Measurements from ENCODE around the gene GAN.

Gene GAN

GRCh38 chr16:81277541-81278080 is 37.2 kb upstream of the GAN start:
- H3K4me1 ChIP-seq (ENCODE audit: control insufficient read depth, low read length): no peaks in the 10 kb centered on the region
- no peaks in the 10 kb centered on the region for H3K9me3 ChIP-seq (ENCODE audit: control insufficient read depth, insufficient read depth, low read length)
- H3K27me3 ChIP-seq (ENCODE audit: control insufficient read depth, low read length): no peaks in the 10 kb centered on the region
- TF ChIP-seq CTCF (IDR thresholded peaks at IDR 0.05; ENCODE audit: low read depth, low read length, poor library complexity, severe bottlenecking): no peak
- TF ChIP-seq EZH2phosphoT487 (IDR thresholded peaks at IDR 0.05; ENCODE audit: borderline replicate concordance, low read length): no peak
- no peaks in the 10 kb centered on the region for H4K20me1 ChIP-seq (ENCODE audit: control insufficient read depth, insufficient read depth, low read depth, low read length)
- H3K4me2 ChIP-seq (ENCODE audit: low read length): no peak overlapping the region
- H3K4me3 ChIP-seq (ENCODE audit: low read length): no peak overlapping the region
- H3K9me2 ChIP-seq (replicated peaks; ENCODE audit: control insufficient read depth, low read length): no peaks in the 10 kb centered on the region
- no peaks in the 10 kb centered on the region for H3F3A ChIP-seq (ENCODE audit: control insufficient read depth, insufficient read depth)
- H3K36me3 ChIP-seq (ENCODE audit: control insufficient read depth, low read length): no peaks in the 10 kb centered on the region
- H3K79me2 ChIP-seq (ENCODE audit: control insufficient read depth, low read length): no peaks in the 10 kb centered on the region
- no peak overlapping the region for H3K27ac ChIP-seq (ENCODE audit: low read depth, low read length)

- TF ChIP-seq EZH2phosphoT487 (IDR thresholded peaks at IDR 0.05; ENCODE audit: borderline replicate concordance, low read length) (no peak), CTCF (IDR thresholded peaks at IDR 0.05; ENCODE audit: low read depth, low read length, poor library complexity, severe bottlenecking) (no peak)
These were observed 36.2 kb upstream of the GAN start for GRCh38 chr16:81278526-81278925.

GRCh38 chr16:81279392-81279791 is 35.4 kb upstream of the GAN start:
- TF ChIP-seq EZH2phosphoT487 (IDR thresholded peaks at IDR 0.05; ENCODE audit: borderline replicate concordance, low read length) (no peak), CTCF (IDR thresholded peaks at IDR 0.05; ENCODE audit: low read depth, low read length, poor library complexity, severe bottlenecking) (no peak)

More at GRCh38 chr16:81278526-81278925, 36.2 kb upstream of the GAN start:
- H3K36me3 ChIP-seq (ENCODE audit: control insufficient read depth, low read length): no peaks in the 10 kb centered on the region
- no peaks in the 10 kb centered on the region for H3K9me3 ChIP-seq (ENCODE audit: control insufficient read depth, insufficient read depth, low read length)
- no peak overlapping the region for H3K4me2 ChIP-seq (ENCODE audit: low read length)
- no peaks in the 10 kb centered on the region for H3K4me1 ChIP-seq (ENCODE audit: control insufficient read depth, low read length)
- no peaks in the 10 kb centered on the region for H3K79me2 ChIP-seq (ENCODE audit: control insufficient read depth, low read length)
- H3F3A ChIP-seq (ENCODE audit: control insufficient read depth, insufficient read depth): no peaks in the 10 kb centered on the region
- H3K27me3 ChIP-seq (ENCODE audit: control insufficient read depth, low read length): no peaks in the 10 kb centered on the region
- no peak overlapping the region for H3K27ac ChIP-seq (ENCODE audit: low read depth, low read length)
- H4K20me1 ChIP-seq (ENCODE audit: control insufficient read depth, insufficient read depth, low read depth, low read length): no peaks in the 10 kb centered on the region
- H3K4me3 ChIP-seq (ENCODE audit: low read length): no peak overlapping the region
- no peaks in the 10 kb centered on the region for H3K9me2 ChIP-seq (replicated peaks; ENCODE audit: control insufficient read depth, low read length)

More at GRCh38 chr16:81279392-81279791, 35.4 kb upstream of the GAN start:
- Histone ChIP-seq H3K36me3 (ENCODE audit: control insufficient read depth, low read length) (no peaks in the 10 kb centered on the region), H3K4me3 (ENCODE audit: low read length) (no peak overlapping the region), H3K4me2 (ENCODE audit: low read length) (no peak overlapping the region), H3K9me2 (replicated peaks; ENCODE audit: control insufficient read depth, low read length) (no peaks in the 10 kb centered on the region), H3F3A (ENCODE audit: control insufficient read depth, insufficient read depth) (no peaks in the 10 kb centered on the region), H3K4me1 (ENCODE audit: control insufficient read depth, low read length) (no peaks in the 10 kb centered on the region), H4K20me1 (ENCODE audit: control insufficient read depth, insufficient read depth, low read depth, low read length) (no peaks in the 10 kb centered on the region), H3K27ac (ENCODE audit: low read depth, low read length) (no peak overlapping the region), H3K9me3 (ENCODE audit: control insufficient read depth, insufficient read depth, low read length) (no peaks in the 10 kb centered on the region), H3K79me2 (ENCODE audit: control insufficient read depth, low read length) (no peaks in the 10 kb centered on the region), H3K27me3 (ENCODE audit: control insufficient read depth, low read length) (no peaks in the 10 kb centered on the region)
